Renal cortical epithelial cell (primary cell): ENCODE measurements around the gene ZNF385B. TPM values are rescaled to one million over a fixed set of nuclear protein-coding genes. Genes with fewer than 3 reads are reported as not detected.
A peak's percentile ranks its signal among the peaks of the same experiment; 100 is the strongest.

Experiments
- DNase-seq: peaks from one replicate; pipeline ENCODE4 v3.0.0-alpha.2; 2011; ENCODE audit warnings: low read depth
- total RNA-seq: library from RNA; depleted of rRNA; stranded (reverse); fragments of >200 nt; gene quantifications from 2 replicates; pipeline ENCODE4 v1.2.3, GENCODE V29; 2014

The ZNF385B gene
- total RNA-seq, 1 donor from 2014 or later: 1.1 TPM

GRCh38 chr2:179856205-179856604 is 5.2 kb downstream of the ZNF385B start:
- DNase-seq: no peak

- DNase-seq: no peak
These were observed 5.7 kb downstream of the ZNF385B start for GRCh38 chr2:179855673-179856072.

GRCh38 chr2:179854891-179855290 is 6.5 kb downstream of the ZNF385B start:
- no peak for DNase-seq

GRCh38 chr2:179853108-179853507 is 8.3 kb downstream of the ZNF385B start:
- DNase-seq: no peak

- peak; percentile 62 for DNase-seq
These were observed 11.2 kb downstream of the ZNF385B start for GRCh38 chr2:179850188-179850587.

GRCh38 chr2:179849719-179850118 is 11.7 kb downstream of the ZNF385B start:
- no peak for DNase-seq

GRCh38 chr2:179843541-179843940 is 17.9 kb downstream of the ZNF385B start:
- no peak for DNase-seq

GRCh38 chr2:179842498-179843153 is 18.8 kb downstream of the ZNF385B start:
- no peak for DNase-seq

- no peak for DNase-seq
These were observed 20.6 kb downstream of the ZNF385B start for GRCh38 chr2:179840840-179841239.

- DNase-seq: peak; percentile 91
These were observed 24.0 kb downstream of the ZNF385B start for GRCh38 chr2:179837408-179837807.

GRCh38 chr2:179830043-179830787 is 31.2 kb downstream of the ZNF385B start:
- DNase-seq: no peak

GRCh38 chr2:179826297-179826696 is 35.1 kb downstream of the ZNF385B start:
- DNase-seq: no peak

GRCh38 chr2:179825494-179825893 is 35.9 kb downstream of the ZNF385B start:
- DNase-seq: peak; percentile 20

GRCh38 chr2:179824961-179825360 is 36.5 kb downstream of the ZNF385B start:
- no peak for DNase-seq

GRCh38 chr2:179822540-179822939 is 38.9 kb downstream of the ZNF385B start:
- DNase-seq: no peak

GRCh38 chr2:179818546-179818945 is 42.9 kb downstream of the ZNF385B start:
- peak; percentile 40 for DNase-seq

GRCh38 chr2:179817181-179817841 is 44.1 kb downstream of the ZNF385B start:
- DNase-seq: peak; percentile 50

GRCh38 chr2:179814050-179814449 is 47.4 kb downstream of the ZNF385B start:
- DNase-seq: no peak

GRCh38 chr2:179812501-179812900 is 48.9 kb downstream of the ZNF385B start:
- peak; percentile 26 for DNase-seq

- no peak for DNase-seq
These were observed 50.4 kb downstream of the ZNF385B start for GRCh38 chr2:179811042-179811441.

- DNase-seq: no peak
These were observed 51.8 kb downstream of the ZNF385B start for GRCh38 chr2:179809606-179810005.

- DNase-seq: no peak
These were observed 56.4 kb downstream of the ZNF385B start for GRCh38 chr2:179805001-179805400.

- DNase-seq: no peak
These were observed 57.2 kb downstream of the ZNF385B start for GRCh38 chr2:179804206-179804605.
